ENCODE data around the gene HGD.
"Not testable (repeated sequence)": the region's sequence is repeated elsewhere in the genome, so short reads cannot be mapped to it uniquely, and the experiment has no call there.

Gene HGD

GRCh38 chr3:120638820-120639219 is 43.2 kb downstream of the HGD start:
- not testable (repeated sequence) for DNase-seq (ENCODE audit: low spot score)

DNA sequence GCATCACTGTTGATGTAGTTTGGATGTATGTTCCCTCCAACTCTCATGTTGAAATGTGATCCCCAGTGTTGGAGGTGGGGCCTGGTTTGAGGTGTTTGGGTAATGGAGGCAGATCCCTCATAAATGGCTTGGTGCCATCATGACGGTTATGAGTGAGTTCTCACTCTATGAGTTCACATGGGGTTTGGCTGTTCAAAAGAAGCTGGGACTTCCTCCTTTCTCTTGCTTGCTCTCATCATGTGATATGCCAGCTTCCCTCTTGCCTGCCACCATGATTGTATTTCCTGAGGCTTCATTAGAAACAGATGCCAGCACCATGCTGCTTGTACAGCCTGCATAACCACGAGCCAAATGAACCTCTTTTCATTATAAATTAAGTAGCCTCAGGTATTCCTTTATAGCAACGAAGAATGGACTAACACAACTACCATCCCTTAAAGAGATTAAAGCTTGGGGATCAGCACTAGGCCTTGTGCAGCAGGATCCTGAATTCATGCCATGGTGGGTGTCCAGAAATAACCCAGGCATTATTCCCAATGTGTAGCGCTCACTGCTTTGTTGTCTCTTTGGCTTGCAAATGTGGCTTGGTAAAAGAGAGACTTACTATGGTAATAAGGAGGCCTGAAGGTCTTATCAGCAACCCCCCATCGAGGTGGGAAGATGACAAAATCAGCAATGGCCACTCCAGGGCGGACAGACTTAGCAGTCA is 44.0 kb downstream of the HGD start:
- no peak for DNase-seq (ENCODE audit: low spot score)

- DNase-seq (ENCODE audit: low spot score): no peak
Observed at GRCh38 chr3:120636795-120637401, 45.1 kb downstream of the HGD start.

DNA sequence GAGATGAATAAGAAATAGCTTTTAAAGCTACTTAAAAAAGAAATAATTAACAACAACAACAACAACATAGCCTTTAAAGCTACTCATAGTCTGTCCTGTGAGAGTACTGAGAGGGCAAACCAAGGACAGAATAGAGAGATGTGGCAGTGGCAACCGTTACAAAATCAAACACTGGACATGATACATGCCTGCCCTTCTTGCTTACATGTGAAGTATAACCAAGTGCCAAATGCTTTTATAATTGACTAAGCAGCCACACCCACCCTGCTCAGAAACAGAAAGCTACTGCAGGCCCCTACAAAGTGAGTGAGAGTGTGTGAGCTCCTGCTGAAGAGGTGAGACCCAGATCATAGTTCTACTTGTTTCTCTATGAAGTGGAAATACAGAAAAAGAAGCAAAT is 47.5 kb downstream of the HGD start:
- no peak for DNase-seq (ENCODE audit: low spot score)

GRCh38 chr3:120625159-120625586 is 56.9 kb downstream of the HGD start:
- DNase-seq (ENCODE audit: low spot score): no peak

DNA sequence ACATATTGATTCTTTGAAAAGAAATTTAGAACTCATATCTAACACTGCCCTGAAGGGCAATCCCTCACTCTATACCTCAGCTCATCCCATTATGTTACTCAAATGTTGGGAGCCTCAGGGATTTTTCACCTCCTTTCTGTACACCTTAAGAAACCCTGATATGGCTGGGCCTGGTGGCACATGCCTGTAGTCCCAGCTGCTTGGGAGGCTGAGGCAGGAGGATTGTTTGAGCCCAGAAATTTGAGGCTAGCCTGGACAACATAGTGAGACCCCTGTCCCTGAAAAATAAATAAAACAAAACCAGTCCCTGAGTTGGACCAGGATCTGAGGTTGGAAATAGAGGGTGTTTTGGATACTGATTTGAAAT is 58.3 kb downstream of the HGD start:
- no peak for DNase-seq (ENCODE audit: low spot score)

DNA sequence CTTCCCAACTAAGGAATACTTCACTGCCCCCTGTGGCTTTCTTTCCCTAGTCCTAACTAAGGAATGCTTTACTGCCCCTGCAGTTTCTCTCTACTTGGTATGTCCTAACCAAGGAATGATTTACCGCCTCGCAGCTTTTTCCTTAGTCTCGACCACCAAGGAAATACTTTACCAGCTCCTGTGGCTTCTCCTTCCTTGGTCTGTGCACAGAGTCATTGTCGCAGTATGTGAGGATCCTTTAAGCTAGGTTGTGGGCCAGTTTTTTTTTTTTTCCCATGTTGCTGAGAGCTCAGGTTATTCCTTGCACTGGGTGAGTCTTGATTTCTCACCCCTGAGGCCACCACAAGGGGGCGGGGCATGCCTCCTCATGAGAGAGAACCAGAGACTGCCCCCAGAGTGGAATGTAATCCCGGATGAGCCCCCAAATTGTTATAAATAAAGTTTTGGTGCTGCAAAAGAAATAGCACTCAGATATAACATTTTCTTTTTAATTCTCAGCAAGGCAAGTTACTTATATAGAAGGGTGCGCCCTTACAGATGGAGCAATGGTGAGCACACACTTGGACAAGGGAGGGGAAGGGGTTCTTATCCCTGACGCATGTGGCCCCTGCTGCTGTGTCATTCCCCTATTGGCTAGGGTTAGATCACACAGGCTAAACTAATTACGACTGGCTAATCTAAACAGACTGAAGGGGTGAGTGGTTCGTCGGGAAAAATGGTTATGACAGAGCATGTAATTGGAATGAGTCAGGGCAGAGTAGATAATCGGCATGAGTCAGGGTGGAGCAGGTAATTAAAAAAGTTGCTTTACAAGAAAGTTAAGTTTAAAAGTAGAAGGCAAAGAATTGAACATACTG is 58.9 kb downstream of the HGD start:
- no peak for DNase-seq (ENCODE audit: low spot score)

DNA sequence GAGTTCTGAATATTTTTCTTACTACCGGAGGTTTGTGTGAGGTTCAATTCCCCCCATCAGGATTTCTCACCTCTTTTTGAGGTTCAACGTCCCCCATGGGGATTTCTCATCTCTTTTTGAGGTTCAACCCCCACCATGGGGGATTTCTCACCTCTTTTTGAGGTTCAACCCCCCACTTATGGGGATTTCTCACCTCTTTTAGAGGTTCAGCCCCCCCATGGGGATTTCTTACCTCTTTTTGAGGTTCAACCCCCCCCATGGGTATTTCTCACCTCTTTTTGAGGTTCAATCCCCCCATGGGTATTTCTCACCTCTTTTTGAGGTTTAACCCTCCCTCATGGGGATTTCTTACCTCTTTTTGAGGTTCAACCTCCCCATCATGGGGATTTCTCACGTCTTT is 59.6 kb downstream of the HGD start:
- DNase-seq (ENCODE audit: low spot score): no peak

GRCh38 chr3:120616745-120617144 is 65.3 kb downstream of the HGD start:
- not testable (repeated sequence) for DNase-seq (ENCODE audit: low spot score)

DNA sequence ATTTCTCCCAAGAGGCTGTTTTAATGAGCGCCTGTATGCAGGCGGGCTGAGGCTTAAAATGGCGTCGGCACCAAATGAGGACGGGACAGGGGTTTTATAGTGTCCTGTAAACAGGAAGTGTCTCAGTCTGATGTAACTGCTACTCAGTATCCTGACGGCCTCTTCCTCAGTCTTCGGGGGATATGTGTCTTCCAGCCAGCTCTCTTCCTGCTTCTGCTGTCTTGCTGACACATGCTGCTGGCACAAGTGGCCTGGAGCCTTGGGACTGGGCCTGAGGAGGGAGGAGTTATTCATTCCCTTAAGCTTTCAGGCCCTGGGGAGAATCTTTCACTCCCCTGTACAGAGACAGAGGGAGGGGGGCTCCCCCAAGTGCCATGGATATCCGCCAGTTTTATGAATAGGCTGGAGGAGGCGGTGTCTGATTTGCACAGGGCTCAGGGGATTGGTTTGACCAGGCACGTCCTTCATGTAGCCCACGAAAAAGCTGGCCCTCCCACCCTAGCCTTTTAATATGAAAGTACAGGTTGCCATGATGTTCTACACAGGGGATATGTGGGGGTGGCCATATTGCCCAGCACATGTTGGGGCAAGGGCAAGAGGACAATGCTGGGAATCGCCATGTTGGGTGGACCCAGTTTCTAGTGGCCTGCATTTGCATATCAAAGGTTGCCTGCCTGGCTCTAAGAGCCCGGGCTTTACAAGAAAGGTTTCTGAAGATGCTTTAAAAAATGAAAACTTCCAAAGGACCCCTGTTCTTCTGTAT is 66.0 kb downstream of the HGD start:
- no peak for DNase-seq (ENCODE audit: low spot score)

DNA sequence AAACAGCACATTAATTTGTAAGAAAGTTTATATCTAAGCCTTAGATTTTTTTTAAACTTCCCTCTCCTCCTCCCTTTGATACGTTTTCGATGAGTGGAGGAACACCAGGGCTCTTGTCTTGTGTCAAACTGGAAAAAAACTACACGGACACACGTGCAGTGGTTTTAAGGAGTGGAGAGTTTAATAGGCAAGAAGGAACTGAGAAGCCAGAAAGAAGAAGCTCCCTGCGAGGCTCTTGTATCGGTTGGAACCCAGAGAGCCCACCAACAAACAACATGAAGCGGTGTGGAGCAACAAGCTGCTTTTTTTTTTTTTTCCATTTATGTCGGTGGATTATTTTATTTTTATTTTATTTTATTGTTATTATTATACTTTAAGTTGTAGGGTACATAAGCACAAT is 67.3 kb downstream of the HGD start:
- no peak for DNase-seq (ENCODE audit: low spot score)

GRCh38 chr3:120608506-120608905 is 73.5 kb downstream of the HGD start:
- DNase-seq (ENCODE audit: low spot score): no peak

DNA sequence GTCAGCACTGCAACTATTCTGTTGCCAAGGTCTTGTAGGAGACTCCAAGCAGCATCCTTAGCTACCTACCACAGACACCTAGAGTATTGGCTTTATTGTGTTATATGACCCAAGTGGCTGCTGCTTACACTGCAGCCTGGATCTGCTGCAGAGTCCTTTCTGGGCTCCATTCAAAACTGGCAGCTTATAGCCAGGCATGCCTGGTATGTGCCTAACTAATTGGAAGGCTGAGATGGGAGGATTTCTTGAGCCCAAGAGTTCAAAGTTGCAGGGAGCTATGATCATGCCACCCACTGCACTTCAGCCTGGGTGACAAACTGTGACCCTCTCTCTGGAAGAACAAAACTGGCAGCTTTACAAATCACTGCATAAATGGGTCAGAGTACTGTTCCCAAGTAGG is 77.3 kb downstream of the HGD start:
- no peak for DNase-seq (ENCODE audit: low spot score)

- DNase-seq (ENCODE audit: low spot score): no peak
Observed at GRCh38 chr3:120604382-120604781, 77.7 kb downstream of the HGD start.

DNA sequence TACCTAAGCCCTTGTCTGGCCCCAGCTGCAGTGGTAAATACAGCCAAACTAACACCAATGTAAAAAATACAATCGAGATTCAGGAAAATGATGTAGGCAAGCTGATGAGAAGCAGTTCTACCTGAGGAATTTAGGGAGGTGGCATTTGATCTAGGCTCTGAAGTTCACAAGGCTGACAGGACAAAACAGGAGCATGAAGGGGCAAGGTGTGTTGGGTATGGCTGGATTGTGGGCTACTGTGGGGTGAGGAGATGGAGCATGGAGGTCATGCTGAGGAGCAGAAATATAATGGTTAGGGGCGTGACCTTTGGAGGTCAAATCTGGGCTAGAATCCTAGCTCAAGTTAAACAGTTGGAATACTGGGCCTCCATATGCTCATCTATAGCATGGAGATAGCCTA is 79.4 kb downstream of the HGD start:
- no peak for DNase-seq (ENCODE audit: low spot score)

DNA sequence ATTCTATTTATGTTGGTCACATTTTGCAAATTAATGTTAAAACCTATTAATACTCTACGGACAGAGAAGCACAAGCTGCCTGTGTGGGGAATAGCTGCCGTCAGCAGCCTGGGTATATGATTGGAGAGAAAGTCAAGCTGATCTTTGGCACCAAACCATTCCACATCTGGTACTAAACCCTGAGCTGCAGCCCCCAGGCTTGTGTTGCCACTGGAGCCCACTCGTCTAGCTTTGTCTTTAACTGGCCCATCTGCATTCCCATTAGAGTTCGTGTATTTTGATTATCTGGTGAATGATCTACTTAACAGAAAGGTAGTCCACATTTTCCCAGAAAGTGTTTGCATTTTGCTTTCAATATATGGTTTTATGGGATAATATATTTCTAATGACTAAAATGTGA is 80.5 kb downstream of the HGD start:
- DNase-seq (ENCODE audit: low spot score): no peak

DNA sequence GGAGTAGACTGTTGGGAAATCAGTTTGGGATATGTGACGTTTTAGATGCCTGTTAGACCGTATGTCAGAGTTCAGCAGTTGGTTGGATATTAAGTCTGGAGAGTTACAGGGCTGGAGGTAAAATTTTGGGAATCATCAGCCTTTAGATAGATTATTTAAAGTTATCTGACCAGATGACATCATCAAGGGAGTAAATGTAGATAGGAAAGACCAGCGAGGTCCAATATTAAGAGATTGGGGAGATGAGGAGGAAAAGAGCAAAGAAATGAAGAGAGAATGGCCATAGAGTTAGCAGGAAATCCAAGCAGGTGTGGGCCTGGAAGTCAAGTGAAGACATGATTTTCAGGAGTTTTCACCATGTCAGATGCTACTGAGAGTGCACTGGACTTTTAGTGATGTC is 82.8 kb downstream of the HGD start:
- DNase-seq (ENCODE audit: low spot score): no peak

GRCh38 chr3:120597445-120598049 is 84.5 kb downstream of the HGD start:
- no peak for DNase-seq (ENCODE audit: low spot score)

- no peak for DNase-seq (ENCODE audit: low spot score)
Observed at GRCh38 chr3:120596853-120597223, 85.2 kb downstream of the HGD start.

GRCh38 chr3:120596116-120596852 is 85.8 kb downstream of the HGD start, which contains the start of gene NDUFB4:
Gene NDUFB4 (plus strand): TSS chr3:120596336. CDS start chr3:120596360, 24 bp downstream.
- DNase-seq (ENCODE audit: low spot score): peak; percentile 98

GRCh38 chr3:120595788-120596115 is 86.3 kb downstream of the HGD start:
- DNase-seq (ENCODE audit: low spot score): no peak
